GM18508 (cell line): ENCODE results near the gene RGL2.
"Not testable (repeated sequence)": the region's sequence is repeated elsewhere in the genome, so short reads cannot be mapped to it uniquely, and the experiment has no call there.

ENCODE experiments used
- ATAC-seq: cut with Tn5 transposase; IDR thresholded peaks from one replicate; pipeline ENCODE4 v1.9.1; 2021; ENCODE audit warnings: moderate number of reproducible peaks; ENCODE audit not compliant: insufficient read depth, unreplicated experiment

Gene RGL2

GRCh38 chr6:33296797-33297405 lies 1.8 kb downstream of the RGL2 start:
- ATAC-seq, result no peak

DNA sequence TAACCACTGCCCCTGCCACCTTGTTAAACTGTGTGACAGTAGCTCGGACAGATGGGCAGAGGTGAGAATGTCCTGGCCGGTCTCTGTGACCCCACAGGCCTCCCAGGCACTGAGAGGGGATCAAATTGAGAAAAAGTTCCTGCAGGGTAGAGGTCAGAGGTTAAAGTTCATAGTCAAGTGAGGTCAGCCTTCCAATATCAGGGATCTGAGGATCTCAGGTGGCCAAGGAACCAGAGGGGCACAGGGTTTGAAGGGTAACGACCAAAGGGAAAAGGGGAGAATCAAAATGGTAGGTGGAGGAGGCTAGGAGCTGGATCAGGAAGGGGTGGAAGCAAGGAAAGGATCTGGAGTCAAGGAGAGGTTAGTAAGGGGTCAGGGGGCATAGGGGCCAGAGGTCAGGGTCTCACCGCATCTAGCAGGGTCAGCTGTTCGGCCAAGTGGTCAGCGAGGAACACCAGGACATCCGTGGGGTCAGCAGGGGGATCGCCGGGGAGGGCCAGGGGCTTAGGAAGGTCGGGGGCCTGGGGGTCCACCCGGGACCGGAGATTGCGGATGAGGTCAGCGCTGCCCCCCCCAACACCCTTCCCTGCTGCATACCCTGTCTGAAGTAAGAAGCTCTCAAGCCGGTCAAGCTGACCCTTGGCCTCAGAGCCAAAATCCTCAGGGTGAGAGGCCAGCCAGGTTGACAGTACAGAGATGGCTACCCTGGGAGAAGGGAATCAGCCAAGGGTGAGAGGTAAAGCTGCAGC lies 2.9 kb downstream of the RGL2 start:
- no peak for ATAC-seq

- ATAC-seq, result no peak
Measured at GRCh38 chr6:33294086-33294823, 4.5 kb downstream of the RGL2 start.

DNA sequence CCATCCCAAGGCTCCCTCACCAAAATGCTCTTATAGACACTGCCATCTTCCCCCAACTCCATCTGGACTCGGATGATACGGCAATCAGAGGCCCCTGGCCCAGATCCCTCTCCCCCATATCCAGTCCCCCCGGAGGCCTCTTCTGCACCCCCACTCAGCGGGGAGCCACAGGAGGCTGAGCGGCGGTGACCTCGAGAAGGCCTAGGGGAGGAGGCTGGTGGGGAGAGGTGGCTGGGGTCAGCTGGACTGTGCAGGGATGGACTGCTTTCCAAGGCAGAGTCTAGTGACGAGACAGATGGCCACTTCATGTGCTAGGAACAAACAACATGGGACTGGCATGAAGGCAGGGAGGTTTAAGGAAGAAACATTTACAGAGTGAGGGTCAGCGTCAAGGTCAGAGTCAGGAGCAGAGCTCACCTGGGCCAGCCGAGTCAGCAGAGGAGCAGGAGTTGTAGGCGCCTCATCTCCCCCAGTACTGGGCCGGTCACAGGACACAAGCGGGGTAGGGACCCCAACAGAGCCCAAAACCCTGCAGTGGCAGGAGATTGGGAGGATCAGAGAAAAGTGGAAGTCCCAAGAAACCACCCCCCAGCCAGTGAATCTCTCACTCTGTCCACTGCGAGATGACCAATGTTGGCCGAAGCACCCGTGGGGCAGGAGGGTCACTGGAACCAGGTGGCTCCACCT lies 5.6 kb downstream of the RGL2 start:
- no peak for ATAC-seq

DNA sequence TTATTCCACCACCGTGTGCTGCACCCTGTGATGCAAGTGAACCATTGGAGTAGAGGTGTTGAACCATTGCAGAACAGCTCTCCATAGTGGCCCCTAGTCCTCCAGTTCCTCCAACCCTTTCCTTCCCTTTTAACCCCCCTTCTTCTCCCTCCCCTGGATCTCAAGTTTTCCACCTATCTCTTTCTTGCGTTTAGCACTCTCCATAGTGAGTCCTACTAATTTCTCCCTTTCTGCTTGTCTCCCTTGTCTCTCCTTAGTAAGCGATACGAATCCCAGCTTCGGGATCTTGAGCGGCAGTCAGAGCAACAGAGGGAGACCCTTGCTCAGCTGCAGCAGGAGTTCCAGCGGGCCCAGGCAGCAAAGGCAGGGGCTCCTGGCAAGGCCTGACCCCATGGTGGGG lies 8.3 kb downstream of the RGL2 start:
- ATAC-seq, result no peak

DNA sequence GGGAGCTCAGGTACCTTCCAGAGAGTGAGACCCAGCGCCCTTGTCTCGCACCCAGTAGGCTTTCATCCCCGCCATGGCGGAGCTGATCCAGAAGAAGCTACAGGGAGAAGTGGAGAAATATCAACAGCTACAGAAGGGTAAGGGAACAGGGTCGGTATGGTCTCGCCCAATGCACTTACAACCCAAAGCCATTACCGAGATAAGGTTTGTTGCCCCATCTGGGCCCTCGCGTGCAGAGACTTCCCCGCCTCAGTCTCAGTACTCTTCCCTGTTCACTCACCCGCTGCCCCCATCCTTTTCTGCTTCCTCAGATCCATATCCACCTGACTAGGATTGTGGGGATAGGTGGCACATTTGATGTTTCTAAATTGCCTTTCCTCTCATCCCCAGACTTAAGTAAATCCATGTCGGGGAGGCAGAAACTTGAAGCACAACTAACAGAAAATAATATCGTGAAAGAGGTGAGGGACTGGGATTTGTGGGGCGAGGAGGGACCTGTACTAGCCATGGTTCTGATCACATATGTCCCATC lies 8.9 kb downstream of the RGL2 start:
- no peak for ATAC-seq

DNA sequence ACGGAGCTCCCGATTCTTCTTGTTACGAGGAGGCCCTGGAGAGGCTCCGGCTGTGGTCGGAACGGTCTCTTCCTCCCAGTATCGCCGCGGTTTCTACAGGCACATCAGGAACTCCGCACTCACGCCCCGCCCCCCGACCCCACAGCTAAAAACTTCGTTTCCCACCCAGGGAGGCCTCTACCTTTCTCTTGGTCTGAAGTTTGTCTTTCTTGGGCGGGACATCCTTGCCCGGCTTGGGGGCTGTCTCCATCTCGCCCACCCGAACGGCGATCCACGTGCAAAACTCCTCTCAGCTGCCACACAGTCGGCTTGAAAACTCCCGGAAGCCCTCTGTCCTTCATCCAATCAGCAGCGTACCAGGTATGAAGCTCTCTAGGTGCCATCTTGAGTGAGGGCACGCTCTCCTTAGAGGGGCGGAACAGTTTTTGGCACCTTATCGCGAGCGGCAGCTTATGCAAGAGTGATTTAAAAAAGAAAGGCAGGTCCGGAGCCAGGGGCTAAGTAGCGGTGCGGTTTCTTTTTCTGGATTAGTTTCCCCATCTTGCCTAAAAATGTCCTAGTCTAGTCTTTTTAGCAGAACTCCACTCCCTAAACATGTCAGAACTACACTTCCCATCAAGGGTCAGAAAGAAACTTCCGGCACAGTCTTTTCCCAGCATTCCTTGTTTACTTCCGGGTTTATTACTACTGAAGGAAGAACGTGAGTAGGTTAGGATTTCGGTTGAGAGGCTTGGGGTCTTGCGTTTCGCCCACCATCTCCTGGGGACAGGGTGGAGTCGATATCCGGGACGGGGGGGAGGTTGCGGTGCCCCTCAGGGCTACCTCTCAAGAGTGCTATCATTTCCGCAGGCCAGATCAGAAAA lies 9.6 kb downstream of the RGL2 start, which contains the start of the genes PFDN6 and WDR46:
PFDN6 (plus strand) TSS at position 681 of the 863 bp plus-strand sequence. CDS start 256 bp downstream, outside the sequence.
WDR46 (minus strand) TSS at position 319 of the 863 bp plus-strand sequence; CDS start at position 250, 69 bp downstream.
- ATAC-seq, result peak; percentile 51

GRCh38 chr6:33288141-33288920 lies 10.4 kb downstream of the RGL2 start:
- ATAC-seq, result no peak

GRCh38 chr6:33286946-33287914 lies 11.5 kb downstream of the RGL2 start:
- no peak for ATAC-seq

DNA sequence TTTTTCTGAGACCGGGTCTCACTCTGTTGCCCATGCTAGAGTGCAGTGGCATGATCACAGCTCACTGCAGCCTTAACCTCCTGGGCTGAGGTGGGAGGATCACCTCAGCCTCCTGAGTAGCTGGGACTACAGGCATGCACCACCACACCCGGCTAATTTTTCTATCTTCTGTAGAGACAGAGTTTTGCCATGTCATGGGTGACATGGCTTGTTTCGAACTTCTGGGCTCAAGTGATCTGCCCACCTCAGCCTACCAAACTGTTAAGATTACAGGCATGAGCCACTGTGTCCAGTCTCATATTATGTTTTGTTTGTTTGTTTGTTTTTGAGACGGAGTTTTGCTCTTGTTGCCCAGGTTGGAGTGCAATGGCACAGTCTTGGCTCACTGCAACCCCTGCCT lies 13.5 kb downstream of the RGL2 start:
- not testable (repeated sequence) for ATAC-seq

DNA sequence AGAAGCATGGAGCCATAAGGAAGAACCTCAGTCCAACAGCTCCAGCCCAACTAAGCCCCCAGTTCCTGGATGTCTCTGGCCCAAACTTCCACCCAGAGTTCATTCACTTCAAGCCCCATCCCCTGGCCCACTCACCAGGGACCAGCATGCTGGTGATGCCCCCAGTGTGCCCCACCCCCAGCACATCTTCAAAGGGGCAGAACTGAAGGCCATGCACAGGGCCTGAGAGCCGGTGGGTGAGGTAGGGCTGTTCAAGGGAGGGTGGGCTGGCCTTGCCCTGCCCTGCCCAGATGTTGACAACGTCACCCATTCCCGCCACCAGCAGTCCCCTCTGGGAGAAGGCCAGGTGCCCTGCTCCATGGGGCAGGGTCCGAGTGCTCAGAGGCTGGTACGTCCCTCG lies 18.2 kb downstream of the RGL2 start:
- ATAC-seq, result no peak

DNA sequence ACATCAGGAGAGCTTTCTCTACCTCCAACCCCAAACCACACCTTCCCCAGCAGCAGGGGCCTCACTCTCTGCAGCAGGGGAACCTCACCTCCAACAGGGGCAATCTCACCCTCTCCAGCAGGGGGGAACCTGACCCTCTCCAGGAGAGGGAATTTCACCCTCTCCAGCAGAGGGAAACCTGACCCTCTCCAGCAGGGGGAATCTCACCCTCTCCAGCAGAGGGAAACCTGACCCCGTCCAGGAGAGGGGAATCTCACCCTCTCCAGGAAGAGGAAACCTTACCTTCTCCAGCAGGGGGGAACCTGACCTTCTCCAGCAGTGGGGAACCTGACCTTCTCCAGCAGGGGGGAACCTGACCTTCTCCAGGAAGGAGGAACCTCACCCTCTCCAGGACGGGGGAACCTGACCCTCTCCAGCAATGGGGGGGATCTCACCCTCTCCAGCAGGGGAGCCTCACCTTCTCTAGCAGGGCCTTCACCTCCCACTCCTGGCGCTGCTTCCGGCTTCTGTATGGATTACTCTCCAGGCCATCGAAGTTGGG lies 18.7 kb downstream of the RGL2 start:
- ATAC-seq, result no peak

- ATAC-seq, result no peak
Measured at GRCh38 chr6:33279257-33279695, 19.5 kb downstream of the RGL2 start.

GRCh38 chr6:33278810-33279209 lies 19.9 kb downstream of the RGL2 start:
- no peak for ATAC-seq

- no peak for ATAC-seq
Measured at GRCh38 chr6:33278392-33278741, 20.4 kb downstream of the RGL2 start.

- ATAC-seq, result no peak
Measured at GRCh38 chr6:33277663-33278391, 20.9 kb downstream of the RGL2 start.
